Measurements from ENCODE around the gene QRICH2.
"Not testable (repeated sequence)": the region's sequence is repeated elsewhere in the genome, so short reads cannot be mapped to it uniquely, and the experiment has no call there.

Gene QRICH2

DNA sequence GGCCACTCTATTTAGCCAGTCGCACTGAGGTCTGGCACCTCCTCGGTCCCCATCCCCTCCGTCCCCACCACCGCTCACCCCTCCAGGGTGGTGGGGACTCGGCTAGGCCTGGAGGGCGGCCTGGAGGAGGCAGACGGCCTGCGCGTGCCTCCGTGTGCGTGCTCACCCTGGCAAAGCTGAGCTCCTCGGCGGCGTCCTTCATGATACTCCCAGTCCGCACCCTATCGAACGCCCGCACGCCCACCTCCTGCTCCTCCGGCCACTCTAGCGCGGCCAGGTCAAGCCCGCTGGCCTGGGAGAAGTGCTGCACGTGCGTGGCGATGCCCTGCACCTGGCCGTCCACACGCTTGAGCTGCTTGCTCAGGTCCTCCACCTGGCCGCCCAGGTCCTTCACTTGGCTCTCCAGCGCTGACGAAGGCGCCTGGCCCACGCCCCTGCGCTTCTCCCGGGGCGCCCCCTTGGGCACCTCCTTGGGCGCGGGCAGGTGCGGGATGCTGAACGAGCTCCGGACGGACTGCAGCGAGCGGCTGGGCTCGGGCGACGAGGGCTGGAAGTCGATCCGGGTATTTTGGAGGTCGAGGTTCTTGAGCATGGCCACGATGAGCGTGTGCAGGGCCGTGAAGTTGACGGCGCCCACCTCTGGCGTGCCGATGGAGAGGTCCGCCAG is 644 bp downstream of the QRICH2 start:
- no peak for DNase-seq
- no peaks in the 10 kb centered on the region for H4K20me1 ChIP-seq (ENCODE audit: insufficient read depth, low read length)
- no peaks in the 10 kb centered on the region for H3K9me3 ChIP-seq (ENCODE audit: insufficient read depth, low read length, severe bottlenecking)
- peaks cover 36% of the 10 kb centered on the region for H3K36me3 ChIP-seq (ENCODE audit: insufficient read depth, low read length)
- no peak overlapping the region for H3K9ac ChIP-seq (ENCODE audit: low read depth, low read length)
- no peak overlapping the region for H2AFZ ChIP-seq (ENCODE audit: low read depth, low read length)
- TF ChIP-seq, protein P1, sequence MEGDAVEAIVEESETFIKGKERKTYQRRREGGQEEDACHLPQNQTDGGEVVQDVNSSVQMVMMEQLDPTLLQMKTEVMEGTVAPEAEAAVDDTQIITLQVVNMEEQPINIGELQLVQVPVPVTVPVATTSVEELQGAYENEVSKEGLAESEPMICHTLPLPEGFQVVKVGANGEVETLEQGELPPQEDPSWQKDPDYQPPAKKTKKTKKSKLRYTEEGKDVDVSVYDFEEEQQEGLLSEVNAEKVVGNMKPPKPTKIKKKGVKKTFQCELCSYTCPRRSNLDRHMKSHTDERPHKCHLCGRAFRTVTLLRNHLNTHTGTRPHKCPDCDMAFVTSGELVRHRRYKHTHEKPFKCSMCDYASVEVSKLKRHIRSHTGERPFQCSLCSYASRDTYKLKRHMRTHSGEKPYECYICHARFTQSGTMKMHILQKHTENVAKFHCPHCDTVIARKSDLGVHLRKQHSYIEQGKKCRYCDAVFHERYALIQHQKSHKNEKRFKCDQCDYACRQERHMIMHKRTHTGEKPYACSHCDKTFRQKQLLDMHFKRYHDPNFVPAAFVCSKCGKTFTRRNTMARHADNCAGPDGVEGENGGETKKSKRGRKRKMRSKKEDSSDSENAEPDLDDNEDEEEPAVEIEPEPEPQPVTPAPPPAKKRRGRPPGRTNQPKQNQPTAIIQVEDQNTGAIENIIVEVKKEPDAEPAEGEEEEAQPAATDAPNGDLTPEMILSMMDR (IDR thresholded peaks at IDR 0.05; ENCODE audit: borderline replicate concordance, extremely low read depth, low read length, poor library complexity, severe bottlenecking), result no peak
- no peak for TF ChIP-seq EZH2 (IDR thresholded peaks at IDR 0.05; ENCODE audit: borderline replicate concordance, low read depth, low read length, severe bottlenecking)
- no peak for ATAC-seq (ENCODE audit: insufficient read depth, low read depth)
- H3K27ac ChIP-seq (ENCODE audit: low read length), result no peak overlapping the region
- H3K4me2 ChIP-seq (ENCODE audit: insufficient read depth, low read length), result no peak overlapping the region
- H3K79me2 ChIP-seq (ENCODE audit: insufficient read depth, low read length), result no peaks in the 10 kb centered on the region
- no peak overlapping the region for H3K4me3 ChIP-seq (ENCODE audit: low read depth in 1 of 2, low read length in 2 of 2)
- H3K4me1 ChIP-seq (ENCODE audit: insufficient read depth, low read length), result no peaks in the 10 kb centered on the region
- no peaks in the 10 kb centered on the region for H3K27me3 ChIP-seq (ENCODE audit: insufficient read depth, low read length, poor library complexity)

DNA sequence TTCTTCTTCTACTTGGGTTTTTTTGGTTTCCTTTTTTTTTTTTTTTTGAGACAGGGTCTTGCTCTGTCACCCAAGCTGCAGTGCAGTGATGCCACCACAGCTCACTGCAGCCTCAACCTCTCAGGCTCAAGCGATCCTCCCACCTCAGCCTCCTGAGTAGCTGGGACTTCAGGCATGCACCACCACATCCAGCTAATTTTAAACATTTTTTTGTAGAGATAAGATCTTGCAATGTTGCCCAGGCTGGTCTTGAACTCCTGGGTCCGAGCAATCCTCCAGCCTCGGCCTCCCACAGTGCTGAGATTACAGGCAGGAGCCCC is 3.0 kb downstream of the QRICH2 start:
- H3K4me1 ChIP-seq (ENCODE audit: insufficient read depth, low read length); H3K4me3 ChIP-seq (ENCODE audit: low read depth in 1 of 2, low read length in 2 of 2); ATAC-seq (ENCODE audit: insufficient read depth, low read depth); DNase-seq; H2AFZ ChIP-seq (ENCODE audit: low read depth, low read length); H3K27me3 ChIP-seq (ENCODE audit: insufficient read depth, low read length, poor library complexity); H3K9me3 ChIP-seq (ENCODE audit: insufficient read depth, low read length, severe bottlenecking); H3K79me2 ChIP-seq (ENCODE audit: insufficient read depth, low read length); H3K4me2 ChIP-seq (ENCODE audit: insufficient read depth, low read length); H4K20me1 ChIP-seq (ENCODE audit: insufficient read depth, low read length); H3K27ac ChIP-seq (ENCODE audit: low read length); H3K9ac ChIP-seq (ENCODE audit: low read depth, low read length): not testable (repeated sequence)
- 0 out of 2 replicates have a peak, but pooled peaks cover 14% of the 10 kb centered on the region for H3K36me3 ChIP-seq (ENCODE audit: insufficient read depth, low read length)

DNA sequence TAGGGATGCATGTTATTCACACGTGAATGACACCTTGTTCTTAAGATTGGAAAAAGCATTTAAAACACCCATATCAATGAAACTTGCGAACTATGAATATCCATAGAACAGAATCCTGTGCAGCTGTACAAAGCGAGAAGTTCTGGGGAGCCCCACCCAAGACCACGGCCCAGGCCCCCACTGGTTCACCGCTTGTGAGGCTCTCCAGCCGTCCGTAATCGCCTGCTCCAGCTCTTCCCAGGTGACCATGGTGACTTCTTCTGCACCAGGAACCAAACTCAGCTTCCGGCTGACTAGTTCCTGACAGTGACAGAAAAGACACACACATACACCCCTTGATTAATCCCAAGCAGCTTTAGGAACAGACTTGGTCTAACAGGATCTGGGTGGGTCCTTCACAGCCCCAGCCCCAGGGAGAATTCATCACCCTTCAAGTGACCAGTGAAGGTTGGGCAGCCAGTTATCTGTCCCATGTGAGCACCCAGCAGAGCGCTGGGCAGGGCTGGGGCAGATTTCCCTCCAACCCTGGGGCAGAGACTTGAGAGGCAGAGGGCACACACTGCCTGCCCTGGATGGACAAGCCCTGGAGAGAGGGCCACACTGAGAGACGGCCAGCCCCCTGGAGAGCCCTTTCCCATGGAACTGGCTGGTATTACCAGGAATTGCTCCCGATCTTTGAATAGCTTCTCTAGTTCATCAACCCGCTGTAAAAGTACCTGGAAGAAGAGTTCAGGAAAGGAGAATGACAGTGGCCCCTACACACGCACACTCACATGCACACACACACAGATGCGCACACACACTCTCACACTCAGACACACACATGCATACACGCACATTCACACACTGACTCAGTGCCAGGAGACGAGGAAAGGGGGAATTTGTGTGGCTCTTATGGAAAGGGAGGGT is 3.6 kb downstream of the QRICH2 start:
- H3K4me3 ChIP-seq (ENCODE audit: low read depth in 1 of 2, low read length in 2 of 2), result no peak overlapping the region
- no peaks in the 10 kb centered on the region for H3K79me2 ChIP-seq (ENCODE audit: insufficient read depth, low read length)
- no peak overlapping the region for H3K27ac ChIP-seq (ENCODE audit: low read length)
- ATAC-seq (ENCODE audit: insufficient read depth, low read depth) (no peak), DNase-seq (no peak)
- no peak overlapping the region for H3K9ac ChIP-seq (ENCODE audit: low read depth, low read length)
- TF ChIP-seq, protein P1 (IDR thresholded peaks at IDR 0.05; ENCODE audit: borderline replicate concordance, extremely low read depth, low read length, poor library complexity, severe bottlenecking), result no peak
- no peak for TF ChIP-seq EZH2 (IDR thresholded peaks at IDR 0.05; ENCODE audit: borderline replicate concordance, low read depth, low read length, severe bottlenecking)
- H4K20me1 ChIP-seq (ENCODE audit: insufficient read depth, low read length), result no peaks in the 10 kb centered on the region
- H2AFZ ChIP-seq (ENCODE audit: low read depth, low read length), result no peak overlapping the region
- H3K36me3 ChIP-seq (ENCODE audit: insufficient read depth, low read length), result 0 out of 2 replicates have a peak, but pooled peaks cover 12% of the 10 kb centered on the region
- no peaks in the 10 kb centered on the region for H3K27me3 ChIP-seq (ENCODE audit: insufficient read depth, low read length, poor library complexity)
- H3K4me1 ChIP-seq (ENCODE audit: insufficient read depth, low read length), result no peaks in the 10 kb centered on the region
- H3K9me3 ChIP-seq (ENCODE audit: insufficient read depth, low read length, severe bottlenecking), result no peaks in the 10 kb centered on the region
- H3K4me2 ChIP-seq (ENCODE audit: insufficient read depth, low read length), result no peak overlapping the region

DNA sequence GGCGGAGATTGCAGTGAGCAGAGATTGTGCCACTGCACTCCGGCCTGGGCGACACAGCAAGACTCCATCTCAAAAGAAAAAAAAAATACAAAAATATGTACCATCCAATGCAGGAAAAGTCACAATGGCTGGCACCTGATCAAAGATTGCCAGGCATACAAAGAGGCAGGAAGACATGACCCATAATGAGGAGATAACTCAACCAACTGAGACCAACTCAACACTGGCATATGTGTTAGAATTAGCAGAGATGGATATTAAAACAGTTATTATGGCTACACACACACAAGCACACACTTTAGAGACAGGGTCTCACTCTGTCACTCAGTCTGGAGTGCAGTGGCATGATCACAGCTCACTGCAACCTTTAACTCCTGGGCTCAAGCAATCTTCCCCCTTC is 10.6 kb downstream of the QRICH2 start:
- H3K9me3 ChIP-seq (ENCODE audit: insufficient read depth, low read length, severe bottlenecking), result no peaks in the 10 kb centered on the region
- no peak overlapping the region for H3K27ac ChIP-seq (ENCODE audit: low read length)
- no peak overlapping the region for H3K4me3 ChIP-seq (ENCODE audit: low read depth in 1 of 2, low read length in 2 of 2)
- no peaks in the 10 kb centered on the region for H3K27me3 ChIP-seq (ENCODE audit: insufficient read depth, low read length, poor library complexity)
- H3K4me1 ChIP-seq (ENCODE audit: insufficient read depth, low read length), result peaks cover 3% of the 10 kb centered on the region
- DNase-seq (no peak), ATAC-seq (ENCODE audit: insufficient read depth, low read depth) (no peak)
- TF ChIP-seq, protein P1 (IDR thresholded peaks at IDR 0.05; ENCODE audit: borderline replicate concordance, extremely low read depth, low read length, poor library complexity, severe bottlenecking), result no peak
- TF ChIP-seq EZH2 (IDR thresholded peaks at IDR 0.05; ENCODE audit: borderline replicate concordance, low read depth, low read length, severe bottlenecking), result no peak
- no peaks in the 10 kb centered on the region for H4K20me1 ChIP-seq (ENCODE audit: insufficient read depth, low read length)
- no peak overlapping the region for H3K9ac ChIP-seq (ENCODE audit: low read depth, low read length)
- H3K36me3 ChIP-seq (ENCODE audit: insufficient read depth, low read length), result peaks cover 13% of the 10 kb centered on the region
- H3K4me2 ChIP-seq (ENCODE audit: insufficient read depth, low read length), result no peak overlapping the region
- no peak overlapping the region for H2AFZ ChIP-seq (ENCODE audit: low read depth, low read length)
- no peaks in the 10 kb centered on the region for H3K79me2 ChIP-seq (ENCODE audit: insufficient read depth, low read length)
